ENCODE results near the gene CXXC5. TPM values are rescaled to one million over a fixed set of nuclear protein-coding genes. Genes with fewer than 3 reads are reported as not detected.

The CXXC5 gene
- polyA plus RNA-seq, 1 donor: 191 TPM

GRCh38 chr5:139680368-139681111 is 32.4 kb downstream of the CXXC5 start:
- no peak for DNase-seq

- DNase-seq: no peak
Measured at GRCh38 chr5:139681112-139681458, 32.9 kb downstream of the CXXC5 start.

GRCh38 chr5:139681466-139681865 is 33.3 kb downstream of the CXXC5 start:
- no peak for DNase-seq

- no peak for DNase-seq
Measured at GRCh38 chr5:139682016-139682975, 34.1 kb downstream of the CXXC5 start.

- DNase-seq: no peak
Measured at GRCh38 chr5:139683295-139684271, 35.4 kb downstream of the CXXC5 start.

GRCh38 chr5:139684350-139684880 is 36.3 kb downstream of the CXXC5 start:
- DNase-seq: no peak

GRCh38 chr5:139684881-139685749 is 37.0 kb downstream of the CXXC5 start:
- no peak for DNase-seq

GRCh38 chr5:139685886-139686285 is 37.7 kb downstream of the CXXC5 start:
- no peak for DNase-seq

- DNase-seq: no peak
Measured at GRCh38 chr5:139686356-139686705, 38.2 kb downstream of the CXXC5 start.

GRCh38 chr5:139686706-139687441 is 38.7 kb downstream of the CXXC5 start:
- no peak for DNase-seq

GRCh38 chr5:139687656-139688055 is 39.5 kb downstream of the CXXC5 start:
- DNase-seq: no peak

- no peak for DNase-seq
Measured at GRCh38 chr5:139688088-139688702, 40.0 kb downstream of the CXXC5 start.

GRCh38 chr5:139688751-139689372 is 40.7 kb downstream of the CXXC5 start:
- no peak for DNase-seq

GRCh38 chr5:139689631-139690063 is 41.5 kb downstream of the CXXC5 start:
- DNase-seq: no peak

- no peak for DNase-seq
Measured at GRCh38 chr5:139690064-139690802, 42.1 kb downstream of the CXXC5 start.

- no peak for DNase-seq
Measured at GRCh38 chr5:139690803-139691629, 42.9 kb downstream of the CXXC5 start.

- DNase-seq: no peak
Measured at GRCh38 chr5:139692148-139692547, 44.0 kb downstream of the CXXC5 start.

All from left kidney (tissue), 2 donors.